ENCODE measurements around the gene TET1. TPM values are rescaled to one million over a fixed set of nuclear protein-coding genes. Genes with fewer than 3 reads are reported as not detected.

The TET1 gene
- total and polyA plus RNA-seq, 2 of the 13 experiments (the other 11 are each of a cell fraction or from before 2014, with no cell fraction given) = 6.9 to 7.3 TPM

DNA sequence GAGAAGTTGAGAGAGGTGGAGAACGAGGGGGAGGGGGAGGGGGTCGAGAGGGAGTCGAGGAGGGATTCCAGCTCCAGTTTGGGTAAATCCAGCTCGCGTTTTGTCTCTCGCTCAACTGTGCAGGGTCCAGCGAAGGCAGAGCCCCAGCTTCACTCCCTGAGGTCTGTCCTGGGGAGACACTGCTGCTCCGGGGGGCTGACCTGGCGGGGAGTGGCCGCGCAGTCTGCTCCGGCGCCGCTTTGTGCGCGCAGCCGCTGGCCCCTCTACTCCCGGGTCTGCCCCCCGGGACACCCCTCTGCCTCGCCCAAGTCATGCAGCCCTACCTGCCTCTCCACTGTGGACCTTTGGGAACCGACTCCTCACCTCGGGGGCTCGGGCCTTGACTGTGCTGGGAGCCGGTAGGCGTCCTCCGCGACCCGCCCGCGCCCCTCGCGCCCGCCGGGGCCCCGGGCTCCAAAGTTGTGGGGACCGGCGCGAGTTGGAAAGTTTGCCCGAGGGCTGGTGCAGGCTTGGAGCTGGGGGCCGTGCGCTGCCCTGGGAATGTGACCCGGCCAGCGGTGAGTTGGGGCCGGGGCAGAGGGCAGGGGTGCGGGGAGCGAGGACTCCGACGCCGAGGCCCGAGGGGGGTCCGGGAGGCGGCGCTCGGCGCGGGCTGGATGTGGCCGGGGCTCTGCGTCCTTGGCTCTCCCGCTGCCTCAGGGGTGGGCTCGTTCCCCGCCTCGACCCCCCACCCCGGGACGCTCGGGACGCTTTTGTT lies at the start of gene TET1 (continued):
- TF ChIP-seq TSC22D2 (CRISPR knock-in tag; IDR thresholded peaks at IDR 0.05; ENCODE audit: borderline replicate concordance) (0 out of 2 replicates have a peak, but pooled peaks have one; percentile 68), AFF4 (CRISPR knock-in tag; IDR thresholded peaks at IDR 0.05) (no peak), ZBTB39 (CRISPR knock-in tag; IDR thresholded peaks at IDR 0.05) (peak; percentile 61; the same call in 1 of the 2 replicates), MNT (IDR thresholded peaks at IDR 0.05) (no peak), ZNF276 (CRISPR knock-in tag; IDR thresholded peaks at IDR 0.05; ENCODE audit: low read depth) (no peak; the same call in 1 of the 2 replicates), ZNF546 (CRISPR knock-in tag; conservative IDR thresholded peaks at IDR 0.05) (no peak), ZNF772 (CRISPR knock-in tag; IDR thresholded peaks at IDR 0.05) (peak; percentile 49; the same call in 1 of the 2 replicates), ZNF207 (IDR thresholded peaks at IDR 0.05; ENCODE audit: borderline replicate concordance) (no peak), ATF7 (IDR thresholded peaks at IDR 0.05) (no peak), ATF7 (CRISPR knock-in tag; IDR thresholded peaks at IDR 0.05) (no peak; the same call in 1 of the 2 replicates), RBM22 (optimal IDR thresholded peaks at IDR 0.05; ENCODE audit: low read length) (no peak), ATAD3A (CRISPR knock-in tag; IDR thresholded peaks at IDR 0.05) (no peak)
- TF ChIP-seq, protein P1, sequence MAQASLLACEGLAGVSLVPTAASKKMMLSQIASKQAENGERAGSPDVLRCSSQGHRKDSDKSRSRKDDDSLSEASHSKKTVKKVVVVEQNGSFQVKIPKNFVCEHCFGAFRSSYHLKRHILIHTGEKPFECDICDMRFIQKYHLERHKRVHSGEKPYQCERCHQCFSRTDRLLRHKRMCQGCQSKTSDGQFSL (CRISPR knock-in tag; IDR thresholded peaks at IDR 0.05) = no peak
- TF ChIP-seq, protein P2, sequence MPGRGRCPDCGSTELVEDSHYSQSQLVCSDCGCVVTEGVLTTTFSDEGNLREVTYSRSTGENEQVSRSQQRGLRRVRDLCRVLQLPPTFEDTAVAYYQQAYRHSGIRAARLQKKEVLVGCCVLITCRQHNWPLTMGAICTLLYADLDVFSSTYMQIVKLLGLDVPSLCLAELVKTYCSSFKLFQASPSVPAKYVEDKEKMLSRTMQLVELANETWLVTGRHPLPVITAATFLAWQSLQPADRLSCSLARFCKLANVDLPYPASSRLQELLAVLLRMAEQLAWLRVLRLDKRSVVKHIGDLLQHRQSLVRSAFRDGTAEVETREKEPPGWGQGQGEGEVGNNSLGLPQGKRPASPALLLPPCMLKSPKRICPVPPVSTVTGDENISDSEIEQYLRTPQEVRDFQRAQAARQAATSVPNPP (CRISPR knock-in tag; IDR thresholded peaks at IDR 0.05) = 0 out of 2 replicates have a peak, but pooled peaks have one; percentile 53
- TF ChIP-seq, protein P3, sequence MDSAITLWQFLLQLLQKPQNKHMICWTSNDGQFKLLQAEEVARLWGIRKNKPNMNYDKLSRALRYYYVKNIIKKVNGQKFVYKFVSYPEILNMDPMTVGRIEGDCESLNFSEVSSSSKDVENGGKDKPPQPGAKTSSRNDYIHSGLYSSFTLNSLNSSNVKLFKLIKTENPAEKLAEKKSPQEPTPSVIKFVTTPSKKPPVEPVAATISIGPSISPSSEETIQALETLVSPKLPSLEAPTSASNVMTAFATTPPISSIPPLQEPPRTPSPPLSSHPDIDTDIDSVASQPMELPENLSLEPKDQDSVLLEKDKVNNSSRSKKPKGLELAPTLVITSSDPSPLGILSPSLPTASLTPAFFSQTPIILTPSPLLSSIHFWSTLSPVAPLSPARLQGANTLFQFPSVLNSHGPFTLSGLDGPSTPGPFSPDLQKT (CRISPR knock-in tag; IDR thresholded peaks at IDR 0.05; ENCODE audit: borderline replicate concordance) = no peak

Data from HepG2 (cell line).